Cardiac muscle cell (in vitro differentiated cells and primary cell): ENCODE results near the gene TK2. TPM values are rescaled to one million over a fixed set of nuclear protein-coding genes. Genes with fewer than 3 reads are reported as not detected.

ENCODE experiments used
- DNase-seq, 2 donors: peaks; one replicate each; pipeline versions ENCODE4 v3.0.0 to v3.0.0-alpha.2; 2010 to 2017; ENCODE audit warnings: low read depth in 1 of 2, low spot score in 1 of 2
- H3K27ac ChIP-seq: fragments of 200-600 bp; sonication (generic); 2 replicates; pipeline ENCODE4 v1.5.1; 2016
- H3K27me3 ChIP-seq: fragments of 200-600 bp; sonication (generic); 2 replicates; pipeline ENCODE4 v1.6.0; 2016; ENCODE audit warnings: control low read depth
- H3K36me3 ChIP-seq: fragments of 200-600 bp; sonication (generic); 2 replicates; pipeline ENCODE4 v1.5.1; 2016; ENCODE audit warnings: control low read depth
- H3K4me1 ChIP-seq: fragments of 200-600 bp; sonication (generic); 2 replicates; pipeline ENCODE4 v1.8.1; 2017; ENCODE audit warnings: low read depth, mild to moderate bottlenecking, mixed run types
- H3K4me3 ChIP-seq: fragments of 200-600 bp; sonication (generic); 2 replicates; pipeline ENCODE4 v1.5.1; 2016; ENCODE audit warnings: mild to moderate bottlenecking
- H3K9me3 ChIP-seq: fragments of 200-600 bp; sonication (generic); 2 replicates; pipeline ENCODE4 v1.5.1; 2017; ENCODE audit warnings: low read depth, mild to moderate bottlenecking, control low read depth
- CTCF ChIP-seq: IDR thresholded peaks from 2 replicates; pipeline ENCODE4 v1.5.1; 2012; ENCODE audit warnings: low read depth, mild to moderate bottlenecking, low read length
- polyA plus RNA-seq: library from polyadenylated mRNA; unstranded; fragments of >200 nt; fragmentation: Nextera tagmentation; extraction: Ambion mirVana; gene quantifications from 2 replicates; pipeline ENCODE4 v1.2.1, GENCODE V29; 2016
- total RNA-seq: library from RNA; depleted of rRNA; stranded (reverse); fragments of >200 nt; gene quantifications from 2 replicates; pipeline ENCODE4 v1.2.3, GENCODE V29; 2016

Gene TK2
- total and polyA plus RNA-seq, 2 experiments from 2014 or later, result 19.8 to 20.9 TPM

- Histone ChIP-seq H3K4me1 (no peaks in the 10 kb centered on the region), H3K27ac (no peak overlapping the region), H3K9me3 (no peaks in the 10 kb centered on the region), H3K27me3 (no peaks in the 10 kb centered on the region), H3K36me3 (no peaks in the 10 kb centered on the region), H3K4me3 (no peak overlapping the region)
- TF ChIP-seq CTCF, result no peak
- peak in 1 of 2 donors; percentile 83 for DNase-seq
These were observed 27.8 kb downstream of the TK2 start for GRCh38 chr16:66521951-66522771.

- Histone ChIP-seq H3K4me3 (no peak overlapping the region), H3K27me3 (no peaks in the 10 kb centered on the region), H3K27ac (no peak overlapping the region), H3K9me3 (no peaks in the 10 kb centered on the region), H3K4me1 (no peaks in the 10 kb centered on the region), H3K36me3 (no peaks in the 10 kb centered on the region)
- DNase-seq, result no peak
- TF ChIP-seq CTCF, result no peak
These were observed 28.6 kb downstream of the TK2 start for GRCh38 chr16:66521252-66521713.

GRCh38 chr16:66520406-66521170 is 29.3 kb downstream of the TK2 start:
- Histone ChIP-seq H3K27me3 (no peaks in the 10 kb centered on the region), H3K27ac (no peak overlapping the region), H3K9me3 (no peaks in the 10 kb centered on the region), H3K4me1 (no peaks in the 10 kb centered on the region), H3K4me3 (no peak overlapping the region), H3K36me3 (no peaks in the 10 kb centered on the region)
- TF ChIP-seq CTCF, result no peak
- DNase-seq, result no peak

- Histone ChIP-seq H3K4me1 (no peaks in the 10 kb centered on the region), H3K9me3 (no peaks in the 10 kb centered on the region), H3K27me3 (no peaks in the 10 kb centered on the region), H3K27ac (no peak overlapping the region), H3K36me3 (no peaks in the 10 kb centered on the region), H3K4me3 (no peak overlapping the region)
- no peak for DNase-seq
- TF ChIP-seq CTCF, result no peak
These were observed 30.2 kb downstream of the TK2 start for GRCh38 chr16:66519482-66520373.

GRCh38 chr16:66517586-66518263 is 32.2 kb downstream of the TK2 start:
- Histone ChIP-seq H3K4me1 (no peaks in the 10 kb centered on the region), H3K36me3 (no peaks in the 10 kb centered on the region), H3K27me3 (no peaks in the 10 kb centered on the region), H3K27ac (no peak overlapping the region), H3K4me3 (no peak overlapping the region), H3K9me3 (no peaks in the 10 kb centered on the region)
- no peak for DNase-seq
- TF ChIP-seq CTCF, result no peak
